Small intestine (tissue), 7 donors: ENCODE data around the gene NOS3. TPM values are rescaled to one million over a fixed set of nuclear protein-coding genes. Genes with fewer than 3 reads are reported as not detected.

Source experiments
- DNase-seq, 2 donors: peaks; one replicate each; pipeline versions ENCODE4 v3.0.0 to v3.0.0-alpha.2; 2013
- FAIRE-seq: peaks from 2 replicates; lab custom pipeline; 2012; peaks lifted over from hg19 to GRCh38; lab: Jason Lieb, UNC
- H3K27ac ChIP-seq, 3 donors: one replicate each; pipeline ENCODE4 v1.5.1; 2013; ENCODE audit warnings: low read length in 2 of 3, mild to moderate bottlenecking in 2 of 3, control low read depth in 1 of 3, inconsistent platforms in 1 of 3, low read depth in 1 of 3, moderate library complexity in 1 of 3
- H3K27me3 ChIP-seq, 3 donors: one replicate each; pipeline ENCODE4 v1.6.1; 2013; ENCODE audit warnings: low read length in 3 of 3, inconsistent platforms in 1 of 3; ENCODE audit not compliant: control insufficient read depth in 3 of 3, insufficient read depth in 3 of 3
- H3K36me3 ChIP-seq, 3 donors: one replicate each; pipeline ENCODE4 v1.6.1; 2013; ENCODE audit warnings: low read length in 3 of 3, inconsistent platforms in 1 of 3, low read depth in 1 of 3, mild to moderate bottlenecking in 1 of 3, moderate library complexity in 1 of 3; ENCODE audit not compliant: control insufficient read depth in 3 of 3, insufficient read depth in 2 of 3
- H3K4me1 ChIP-seq, 3 donors: one replicate each; pipeline ENCODE4 v1.6.1; 2013; ENCODE audit warnings: low read length in 2 of 3, inconsistent platforms in 1 of 3, low read depth in 1 of 3, mild to moderate bottlenecking in 1 of 3, moderate library complexity in 1 of 3; ENCODE audit not compliant: control insufficient read depth in 3 of 3, insufficient read depth in 2 of 3
- H3K4me3 ChIP-seq, 3 donors: one replicate each; pipeline ENCODE4 v1.5.1; 2013; ENCODE audit warnings: low read length in 3 of 3, control low read depth in 1 of 3, inconsistent platforms in 1 of 3, low read depth in 1 of 3, mild to moderate bottlenecking in 1 of 3, moderate library complexity in 1 of 3
- H3K9me3 ChIP-seq, 2 donors: one replicate each; pipeline ENCODE4 v1.6.1; 2013; ENCODE audit warnings: low read depth in 1 of 2, low read length in 1 of 2; ENCODE audit not compliant: control insufficient read depth in 2 of 2, insufficient read depth in 1 of 2
- WGBS, 3 donors: extraction: QIAGEN DNeasy Blood & Tissue Kit; methylation state at CpG; one replicate each; pipeline ENCODE4 v1.1.7; 2013; 5-methylcytosine and 5-hydroxymethylcytosine counted together
- polyA plus RNA-seq, 4 donors: library from polyadenylated mRNA; stranded (reverse) in 3 of 4; unstranded in 1 of 4; fragments of 200-250 nt in 3 of 4; fragments of 120-200 nt in 1 of 4; gene quantifications; one replicate each; pipeline versions ENCODE4 v1.2.1 to v1.2.3, GENCODE V29; 2013
- donor health status: healthy with polysubstance abuse.
- donor health status: control.
- donor health status: control.
- donor health status: Bipolar disorder and iron deficiency.
- donor health status: healthy.

NOS3 gene
- polyA plus RNA-seq, 4 donors: 0.45 to 14.7 (median 4.7) TPM

DNA sequence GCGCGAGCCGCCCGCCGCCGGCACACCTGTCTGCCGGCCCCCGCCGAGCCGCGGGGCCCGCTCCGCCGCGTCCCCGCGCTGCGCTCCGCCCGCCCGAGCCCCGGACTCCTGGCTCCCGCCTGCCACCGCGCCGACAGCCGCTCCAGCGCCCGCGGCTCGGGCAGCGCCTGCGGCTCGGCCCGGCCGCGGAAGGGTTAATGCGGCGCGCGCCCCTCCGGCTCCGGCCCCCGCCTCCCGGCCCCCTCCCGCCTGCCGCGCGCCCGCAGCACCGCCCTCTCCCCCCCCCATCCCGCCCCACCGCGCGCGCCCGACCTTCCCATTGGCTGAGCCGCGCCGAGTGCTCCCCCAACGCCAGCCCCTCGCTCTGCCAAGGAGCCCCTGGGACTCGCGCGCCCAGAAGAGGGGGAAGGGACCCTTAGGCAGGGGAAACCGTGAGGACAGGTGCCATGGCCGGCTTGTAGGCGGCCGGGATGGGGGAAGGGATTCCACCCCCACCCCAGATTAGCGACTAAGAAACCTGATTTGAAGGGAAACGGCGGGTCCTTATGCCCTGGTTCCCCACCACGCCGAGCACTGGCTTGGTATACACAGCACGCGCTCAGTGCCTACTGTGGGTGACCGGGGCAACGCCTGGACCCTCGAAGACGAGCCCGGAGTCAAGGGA is 12.6 kb upstream of the NOS3 start, which contains the start of gene KCNH2:
TSS of gene KCNH2 (minus strand) at position 196 of the 664 bp plus-strand sequence. CDS start 408 bp downstream, outside the sequence.
- H3K4me1 ChIP-seq: peaks cover 0 to 50% (median 9%) of the 10 kb centered on the region in 3 donors
- H3K4me3 ChIP-seq: peak within 1 kb of the TSS in 2 of 3 donors; percentile 39 to 48
- no peak for FAIRE-seq
- no peaks in the 10 kb centered on the region for H3K9me3 ChIP-seq
- H3K27me3 ChIP-seq: peaks cover 0 to 57% (median 9%) of the 10 kb centered on the region in 3 donors
- peak in 1 of 2 donors; percentile 61 for DNase-seq
- H3K27ac ChIP-seq: peak within 1 kb of the TSS in 2 of 3 donors; percentile 19 to 64
- peaks cover 0 to 4% (median 0%) of the 10 kb centered on the region in 3 donors for H3K36me3 ChIP-seq
- WGBS, 3 donors: 0 to 2% (median 1%) methylated on average over 39 to 80 of the region's 81 CpGs

DNA sequence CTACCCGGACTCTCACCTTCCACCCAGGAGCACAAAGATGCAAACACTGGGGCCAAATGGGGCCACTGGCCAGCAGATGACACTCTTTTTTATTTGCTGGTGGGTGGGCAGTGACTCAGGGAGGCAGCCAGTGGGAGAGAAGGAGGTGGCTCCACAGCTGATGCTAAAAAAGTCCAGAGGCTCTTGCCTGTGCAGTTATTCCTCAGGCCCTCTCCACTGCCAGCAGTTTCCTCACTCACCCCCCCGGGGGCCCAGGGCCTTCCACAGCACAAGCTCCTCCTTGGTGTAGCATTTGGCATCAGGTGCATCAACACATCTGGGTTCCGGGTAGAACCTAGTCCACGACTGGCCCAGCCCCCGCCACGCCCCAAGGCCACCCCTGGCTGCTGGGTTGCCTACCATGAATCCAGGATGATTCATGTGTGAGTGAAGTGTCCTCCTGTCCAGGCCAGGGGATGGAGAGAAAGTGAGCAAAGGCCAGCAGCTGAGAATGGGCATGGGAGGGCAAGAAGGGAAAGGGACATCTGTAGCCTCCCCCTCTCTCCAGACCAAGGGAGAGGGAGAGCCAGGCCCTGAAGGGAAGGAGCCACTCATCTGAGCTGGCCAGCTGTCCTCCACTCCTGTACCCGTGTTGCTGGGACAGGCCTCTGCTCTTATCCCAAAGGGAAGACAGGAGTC is 11.0 kb upstream of the NOS3 start:
- no peaks in the 10 kb centered on the region for H3K36me3 ChIP-seq
- 8 to 35% (median 25%) methylated on average over 7 of the region's 7 CpGs for WGBS, 3 donors
- no peak for FAIRE-seq
- peak overlapping the region in 1 of 3 donors; percentile 33 for H3K27ac ChIP-seq
- no peak overlapping the region for H3K4me3 ChIP-seq
- H3K9me3 ChIP-seq: no peaks in the 10 kb centered on the region
- peaks cover 0 to 54% (median 9%) of the 10 kb centered on the region in 3 donors for H3K27me3 ChIP-seq
- DNase-seq: no peak
- H3K4me1 ChIP-seq: peaks cover 0 to 38% (median 9%) of the 10 kb centered on the region in 3 donors

GRCh38 chr7:150980663-150981062 is 10.2 kb upstream of the NOS3 start:
- DNase-seq: no peak
- H3K9me3 ChIP-seq: no peaks in the 10 kb centered on the region
- WGBS, 3 donors: 30 to 39% (median 33%) methylated on average over 2 of the region's 2 CpGs
- no peak overlapping the region for H3K4me3 ChIP-seq
- no peaks in the 10 kb centered on the region for H3K36me3 ChIP-seq
- peaks cover 0 to 31% (median 5%) of the 10 kb centered on the region in 3 donors for H3K4me1 ChIP-seq
- H3K27me3 ChIP-seq: peaks cover 0 to 51% (median 9%) of the 10 kb centered on the region in 3 donors
- H3K27ac ChIP-seq: no peak overlapping the region
- FAIRE-seq: no peak

DNA sequence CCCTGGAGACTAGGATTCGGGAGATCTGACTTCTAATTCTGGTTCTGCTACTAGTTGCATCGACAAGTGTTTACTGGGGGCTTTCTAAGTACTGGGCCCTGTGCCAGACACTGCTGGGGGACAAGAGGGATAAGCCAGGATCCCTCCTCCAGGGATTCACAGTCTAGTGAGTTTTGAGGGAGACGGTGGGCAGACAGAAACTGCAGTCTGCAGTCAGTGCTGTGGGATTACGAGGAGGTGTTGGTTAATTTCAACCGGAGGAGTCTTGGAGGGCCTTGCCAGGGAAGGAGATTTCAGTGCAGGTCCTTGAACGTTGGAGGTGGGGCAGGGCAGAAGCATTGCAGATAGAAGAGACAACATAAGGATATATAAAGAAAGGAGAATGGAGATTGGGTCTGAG is 9.2 kb upstream of the NOS3 start:
- H3K4me3 ChIP-seq: no peak overlapping the region
- peaks cover 0 to 22% (median 5%) of the 10 kb centered on the region in 3 donors for H3K4me1 ChIP-seq
- DNase-seq (no peak), FAIRE-seq (no peak)
- no peaks in the 10 kb centered on the region for H3K9me3 ChIP-seq
- H3K27me3 ChIP-seq: peaks cover 0 to 45% (median 6%) of the 10 kb centered on the region in 3 donors
- H3K27ac ChIP-seq: no peak overlapping the region
- WGBS, 3 donors: 61 to 72% (median 69%) methylated on average over 5 to 6 of the region's 6 CpGs
- H3K36me3 ChIP-seq: no peaks in the 10 kb centered on the region

- no peaks in the 10 kb centered on the region for H3K36me3 ChIP-seq
- DNase-seq (no peak), FAIRE-seq (no peak)
- peaks cover 0 to 38% (median 6%) of the 10 kb centered on the region in 3 donors for H3K27me3 ChIP-seq
- H3K27ac ChIP-seq: no peak overlapping the region
- H3K9me3 ChIP-seq: no peaks in the 10 kb centered on the region
- no peak overlapping the region for H3K4me3 ChIP-seq
- peaks cover 0 to 15% (median 5%) of the 10 kb centered on the region in 3 donors for H3K4me1 ChIP-seq
- WGBS, 3 donors: 28 to 43% (median 35%) methylated on average over 3 of the region's 3 CpGs
These were observed 8.5 kb upstream of the NOS3 start for GRCh38 chr7:150982351-150982750.

GRCh38 chr7:150983893-150984368 is 6.9 kb upstream of the NOS3 start:
- whole genome bisulfite sequencing, 3 donors: 3 to 9% (median 6%) methylated on average over 2 of the region's 2 CpGs
- no peak for FAIRE-seq
- peak; percentile 38 to 78 for DNase-seq

DNA sequence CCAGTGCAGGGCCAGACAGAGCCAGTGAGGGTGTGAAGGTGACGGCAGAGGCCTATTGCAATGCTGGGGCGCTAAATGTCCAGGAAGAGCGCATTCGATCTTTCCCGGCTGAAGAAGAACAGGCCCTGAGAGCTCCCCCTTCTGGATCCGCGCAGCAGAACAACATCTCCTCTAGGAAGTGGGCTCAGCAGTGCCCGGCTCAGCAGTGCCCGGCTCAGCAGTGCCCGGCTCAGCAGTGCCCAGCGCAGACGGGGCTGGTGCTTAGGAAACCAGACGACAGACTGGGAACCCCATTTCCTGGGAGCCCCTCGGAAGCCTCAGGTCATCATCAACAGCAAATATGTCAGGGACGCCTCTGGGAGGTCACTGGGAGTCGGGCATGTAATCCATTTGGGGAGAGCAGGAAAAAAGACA is 4.7 kb upstream of the NOS3 start:
- H3K27ac ChIP-seq: no peak overlapping the region
- peaks cover 0 to 12% (median 0%) of the 10 kb centered on the region in 3 donors for H3K4me1 ChIP-seq
- no peak overlapping the region for H3K4me3 ChIP-seq
- no peak for FAIRE-seq
- H3K9me3 ChIP-seq: peaks cover 0 to 13% of the 10 kb centered on the region in 2 donors
- no peaks in the 10 kb centered on the region for H3K36me3 ChIP-seq
- WGBS, 3 donors: 6 to 8% (median 8%) methylated on average over 16 of the region's 16 CpGs
- H3K27me3 ChIP-seq: peaks cover 0 to 9% (median 3%) of the 10 kb centered on the region in 3 donors
- DNase-seq: peak; percentile 70 to 80

More at GRCh38 chr7:150983893-150984368, 6.9 kb upstream of the NOS3 start:
- Histone ChIP-seq H3K36me3 (no peaks in the 10 kb centered on the region), H3K4me1 (peaks cover 0 to 17% (median 0%) of the 10 kb centered on the region in 3 donors), H3K27me3 (peaks cover 0 to 29% (median 6%) of the 10 kb centered on the region in 3 donors), H3K9me3 (no peaks in the 10 kb centered on the region), H3K27ac (no peak overlapping the region), H3K4me3 (no peak overlapping the region)

GRCh38 chr7:150986556-150986955 is 4.3 kb upstream of the NOS3 start:
- WGBS, 3 donors: 67 to 78% (median 72%) methylated on average over 5 of the region's 5 CpGs
- Histone ChIP-seq H3K9me3 (peaks cover 0 to 17% of the 10 kb centered on the region in 2 donors), H3K27me3 (peaks cover 0 to 4% (median 2%) of the 10 kb centered on the region in 3 donors), H3K27ac (no peak overlapping the region), H3K4me1 (peaks cover 0 to 12% (median 0%) of the 10 kb centered on the region in 3 donors), H3K4me3 (no peak overlapping the region), H3K36me3 (no peaks in the 10 kb centered on the region)
- FAIRE-seq: no peak
- no peak for DNase-seq
